ENCODE measurements around the gene FAM53A.
"Not testable (repeated sequence)": the region's sequence is repeated elsewhere in the genome, so short reads cannot be mapped to it uniquely, and the experiment has no call there.

The FAM53A gene

DNA sequence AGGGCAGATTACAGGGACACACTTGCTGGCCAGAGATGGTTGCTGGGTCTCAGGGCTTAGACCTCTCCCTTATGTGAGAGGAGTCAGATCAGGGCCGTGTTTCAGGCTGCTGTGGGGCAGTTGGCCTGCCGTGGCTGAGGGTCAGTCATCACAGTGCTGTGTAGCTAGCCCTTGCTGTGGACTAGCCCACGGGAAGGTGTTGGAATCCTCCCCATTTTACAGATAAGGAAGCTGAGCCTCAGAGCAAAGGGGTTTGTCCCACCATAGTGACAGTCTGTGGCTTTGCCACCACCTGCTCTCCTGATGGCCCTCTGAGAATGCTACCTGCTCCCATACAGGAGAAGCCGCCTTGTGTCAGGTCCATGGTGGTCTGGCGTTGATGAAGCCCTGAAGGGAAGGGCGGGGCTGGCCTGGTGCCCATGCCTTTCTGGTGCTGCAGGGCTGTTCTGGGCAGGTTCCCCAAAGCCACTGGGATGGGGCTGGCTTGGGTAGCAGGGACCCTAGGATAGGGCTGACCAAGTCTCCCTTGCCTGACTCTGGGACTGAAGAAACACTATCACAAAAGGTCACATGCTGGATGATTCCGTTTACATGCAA, 2.4 kb upstream of the FAM53A start:
- no peak for ATAC-seq
- no peak for DNase-seq

DNA sequence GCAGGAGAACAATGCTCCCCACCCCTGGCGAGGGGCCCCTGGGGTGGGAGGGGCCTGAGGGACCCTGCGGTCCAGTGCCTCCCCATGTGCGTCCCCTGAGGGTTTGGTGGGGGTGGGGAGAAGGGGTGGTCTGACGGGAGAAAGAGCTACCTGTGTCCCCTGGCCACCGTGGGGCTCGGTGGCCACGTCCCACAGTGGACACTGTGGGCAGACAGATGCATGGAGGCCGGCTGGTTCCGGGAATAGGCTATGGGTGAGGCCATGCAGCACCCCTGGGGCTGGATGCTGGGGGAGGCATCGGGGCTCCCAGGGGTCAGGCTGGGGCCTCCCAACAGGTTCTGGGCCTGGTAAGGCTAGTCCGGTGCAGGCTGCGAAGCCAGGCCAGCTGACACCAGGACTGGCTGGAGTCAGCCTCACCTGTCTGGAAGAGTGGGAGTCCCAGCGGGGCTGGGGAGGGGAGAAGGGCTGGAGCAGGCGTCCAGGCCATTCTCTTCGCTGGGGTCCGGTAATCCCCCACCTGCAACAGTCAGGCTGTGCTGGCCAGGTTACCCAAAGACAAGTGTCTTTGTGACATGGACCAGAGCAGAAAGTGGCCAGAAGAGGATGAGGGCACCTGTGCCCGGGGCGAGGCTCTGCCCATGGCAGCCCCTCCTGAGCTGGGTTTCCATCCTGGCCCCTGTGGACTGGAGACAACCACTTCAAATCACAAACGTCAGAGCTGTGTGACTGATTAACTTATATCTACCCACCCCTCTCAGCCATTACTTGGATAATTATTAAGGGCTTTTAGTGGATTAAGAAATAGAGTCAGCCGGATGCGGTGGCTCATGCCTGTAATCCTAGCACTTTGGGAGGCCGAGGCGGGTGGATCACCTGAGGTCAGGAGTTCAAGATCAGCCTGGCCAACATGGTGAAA, 1.4 kb upstream of the FAM53A start:
- DNase-seq (no peak), ATAC-seq (no peak)

DNA sequence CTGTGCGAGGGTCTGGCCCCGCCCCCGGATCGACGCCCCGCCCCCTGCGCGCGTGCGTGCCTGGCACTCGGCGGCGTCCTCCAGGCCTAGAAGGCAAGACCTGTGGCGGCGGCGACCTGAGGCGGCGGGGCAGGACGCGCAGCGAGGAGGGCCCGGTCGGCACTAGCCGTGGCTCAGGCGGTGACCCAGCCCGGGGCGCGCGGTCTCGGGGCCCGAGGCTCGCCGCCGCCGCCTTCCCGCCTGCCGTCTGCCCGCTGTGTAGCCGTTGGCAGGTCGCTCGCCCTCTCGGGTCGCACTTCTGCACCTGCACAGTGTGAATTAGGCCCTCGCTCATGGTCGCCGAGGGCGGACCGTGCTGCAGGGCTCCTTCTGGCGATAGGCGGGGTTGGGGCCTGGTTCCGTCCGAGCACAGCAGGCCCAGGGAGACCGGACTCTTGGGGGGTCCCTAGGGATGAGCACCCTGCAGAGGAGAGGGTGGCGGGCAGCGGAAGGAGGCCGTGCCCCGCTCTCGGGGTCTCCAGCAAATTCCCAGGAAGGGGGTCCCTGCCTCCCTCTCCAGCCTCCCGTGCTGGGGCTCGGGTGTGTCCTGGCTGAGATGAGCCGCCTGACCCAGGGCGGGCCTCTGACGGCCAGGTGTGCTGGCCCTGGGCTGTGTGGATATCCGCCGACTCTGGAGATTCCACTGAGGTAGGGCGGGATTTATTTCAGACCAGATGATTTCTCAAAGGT, 557 bp upstream of the FAM53A start:
- DNase-seq (peak; percentile 99), ATAC-seq (peak; percentile 21)

DNA sequence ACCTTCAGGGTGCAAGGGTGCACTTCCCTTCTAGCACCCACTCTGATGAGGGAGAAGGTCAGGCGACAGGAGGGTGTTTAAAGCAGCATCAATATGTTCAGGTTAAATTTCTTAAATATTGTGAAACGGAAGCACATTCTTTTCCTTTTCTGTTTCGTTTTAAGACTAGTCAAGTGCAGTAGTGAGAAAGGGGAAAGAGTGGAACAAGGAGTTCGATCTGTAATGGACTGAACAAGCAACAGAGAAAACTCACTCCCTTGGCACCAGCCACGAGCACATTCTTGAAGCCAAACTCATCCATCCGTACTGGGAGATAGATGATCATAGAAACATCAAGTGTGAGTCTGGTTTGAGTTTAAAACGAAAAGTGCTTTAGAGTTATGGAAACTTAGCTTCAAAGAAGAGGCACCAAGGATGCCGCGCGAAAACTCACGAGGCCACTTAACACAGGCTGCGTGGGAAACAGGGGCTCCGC, 815 bp downstream of the FAM53A start:
- ATAC-seq: no peak
- no peak for DNase-seq

DNA sequence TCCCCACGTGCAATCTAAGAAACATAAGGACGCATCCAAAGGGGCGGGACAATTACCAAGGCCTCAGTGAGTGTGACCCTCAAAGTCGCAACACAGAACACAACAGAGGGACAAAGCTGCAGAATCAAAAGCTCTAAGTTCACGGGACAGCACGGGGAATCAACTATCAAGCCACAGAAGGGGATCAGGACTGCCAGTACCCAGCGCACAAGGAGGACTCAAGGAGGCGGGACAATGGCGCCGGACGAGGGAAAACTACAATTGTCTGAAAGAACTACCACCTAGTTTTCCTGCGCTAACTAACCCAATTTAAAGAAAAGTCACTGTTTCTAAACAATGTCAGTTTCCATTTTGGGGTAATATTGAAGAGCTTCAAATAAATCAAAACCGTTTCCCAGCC, 1.3 kb downstream of the FAM53A start:
- no peak for ATAC-seq
- no peak for DNase-seq

DNA sequence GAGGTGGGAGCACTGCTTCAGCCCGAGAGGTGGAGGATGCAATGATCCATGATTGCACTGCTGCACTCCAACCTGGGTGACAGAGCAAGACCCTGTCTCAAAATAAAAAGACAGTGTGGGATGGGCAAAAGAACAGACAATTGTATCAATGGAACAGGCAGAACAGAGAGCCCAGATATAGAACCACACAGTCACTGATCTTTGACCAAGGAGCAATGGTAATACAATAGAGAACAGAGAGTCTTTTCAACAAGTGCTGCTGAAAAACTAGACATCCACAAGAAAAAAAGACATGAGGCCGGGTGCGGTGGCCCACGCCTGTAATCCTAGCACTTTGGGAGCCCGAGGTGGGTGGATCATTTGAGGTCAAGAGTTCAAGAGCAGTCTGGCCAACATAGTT, 5.9 kb downstream of the FAM53A start:
- ATAC-seq (no peak), DNase-seq (no peak)

DNA sequence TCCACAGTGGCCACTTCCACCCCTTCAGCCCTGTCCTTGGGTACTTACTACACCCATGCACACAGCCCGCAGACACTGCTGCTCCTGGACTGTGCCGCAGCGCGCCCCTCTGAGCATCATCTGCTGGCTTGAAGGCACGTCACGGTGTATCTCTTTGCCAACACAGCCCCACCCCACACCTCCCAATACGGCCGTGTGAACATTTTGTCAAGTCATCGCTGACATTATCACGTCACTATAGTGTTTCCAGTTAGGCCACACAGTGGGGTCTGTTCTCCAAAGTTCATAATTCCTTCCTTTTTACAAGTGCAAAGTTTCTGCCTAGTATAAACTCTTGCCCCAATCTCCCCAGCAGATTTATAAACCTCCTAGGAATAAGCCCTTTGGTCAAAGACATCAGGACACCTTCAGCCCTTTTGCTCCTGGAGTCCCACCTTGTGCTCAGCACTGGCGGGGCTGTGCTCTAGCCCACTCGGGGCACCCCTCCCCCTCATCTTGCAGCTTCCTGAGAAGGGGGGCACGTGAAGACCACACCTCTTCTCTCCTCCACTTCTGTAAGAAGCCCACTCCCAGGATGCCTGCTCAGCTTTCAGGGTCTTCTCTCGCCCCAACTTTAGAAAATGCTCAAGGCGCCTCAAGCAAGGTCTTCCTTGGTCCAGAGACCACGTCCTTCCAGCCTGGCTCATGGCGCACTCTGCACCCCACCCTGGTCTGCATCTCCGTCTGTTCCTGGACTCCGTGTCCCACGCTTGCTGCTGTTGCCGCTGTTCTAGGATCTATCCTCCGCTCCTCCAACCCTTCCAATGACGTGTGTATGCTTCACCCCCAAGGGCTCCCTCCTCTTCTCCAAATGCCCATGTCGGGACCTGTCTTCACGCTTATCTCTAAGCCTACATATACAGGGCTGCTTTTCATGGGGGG, 7.2 kb downstream of the FAM53A start:
- no peak for DNase-seq
- no peak for ATAC-seq

DNA sequence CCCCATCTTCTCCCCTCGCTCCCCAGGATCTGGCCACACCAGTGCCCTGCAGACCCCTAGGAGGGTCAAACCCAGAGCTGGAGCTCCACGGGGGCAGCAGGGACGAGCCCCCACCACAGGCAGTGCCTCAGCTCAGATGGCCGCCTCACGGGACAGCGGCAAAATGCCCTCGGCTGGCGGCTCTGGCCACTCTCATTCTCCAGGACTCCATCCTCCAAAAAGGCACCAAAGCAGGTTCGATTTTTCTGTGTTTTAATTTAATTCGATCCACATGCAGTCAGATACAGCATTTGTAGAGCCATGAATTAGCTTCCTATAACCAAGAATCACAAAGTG, 8.3 kb downstream of the FAM53A start:
- ATAC-seq: no peak

DNA sequence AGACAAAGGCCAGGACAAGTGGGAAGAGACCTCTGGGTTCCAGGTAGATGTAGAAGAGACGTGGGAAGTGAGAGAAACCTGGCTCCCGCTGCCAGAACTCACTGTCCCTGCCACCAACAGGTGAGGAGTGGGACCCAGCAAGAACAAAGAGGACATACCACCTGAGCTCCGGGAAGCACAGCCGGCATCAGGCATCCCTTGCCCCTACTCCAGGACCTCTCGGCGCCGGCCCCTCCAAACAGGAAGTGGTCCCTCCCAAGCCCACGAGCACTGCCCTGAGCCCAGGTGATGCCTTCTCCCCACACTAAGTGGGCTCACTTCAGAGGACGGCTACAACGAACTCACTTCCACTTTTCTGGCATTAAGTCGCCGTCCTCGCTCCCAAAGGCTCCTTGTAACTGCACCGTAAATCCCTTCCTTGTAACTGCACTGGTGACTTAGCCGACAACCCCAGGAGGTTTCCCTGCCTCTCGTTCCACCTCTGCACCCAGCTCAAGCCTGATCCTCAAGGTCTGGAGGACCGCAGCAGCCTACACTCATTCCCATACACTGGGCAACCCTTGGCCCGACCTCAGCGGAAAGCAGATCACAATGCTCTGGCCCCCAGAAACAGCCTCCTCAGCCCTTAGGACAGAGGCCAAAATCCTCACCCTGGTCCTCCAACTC, 8.8 kb downstream of the FAM53A start:
- ATAC-seq: no peak

More for the DNA sequence above, 8.3 kb downstream of the FAM53A start:
- no peak for DNase-seq

DNA sequence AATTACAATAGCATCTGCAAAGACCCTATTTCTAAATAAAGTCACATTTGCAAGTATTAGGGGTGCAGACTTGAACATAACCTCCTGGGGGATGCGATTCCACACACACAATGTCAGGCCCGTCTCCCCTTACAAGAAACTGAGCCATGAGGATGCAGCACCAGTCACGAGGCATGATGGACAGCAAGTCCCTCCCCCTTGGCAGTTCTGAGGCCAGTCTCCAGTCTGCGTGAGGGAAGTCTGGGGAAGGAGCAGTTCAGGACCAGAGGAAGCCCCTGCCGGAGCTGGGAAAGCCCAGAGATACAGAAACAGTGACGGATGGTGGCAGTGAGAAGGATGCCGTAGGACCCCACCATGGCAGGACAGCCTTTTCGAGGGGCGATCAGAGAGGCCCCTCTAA, 9.4 kb downstream of the FAM53A start:
- ATAC-seq (no peak), DNase-seq (no peak)

More for the DNA sequence above, 8.8 kb downstream of the FAM53A start:
- no peak for DNase-seq

DNA sequence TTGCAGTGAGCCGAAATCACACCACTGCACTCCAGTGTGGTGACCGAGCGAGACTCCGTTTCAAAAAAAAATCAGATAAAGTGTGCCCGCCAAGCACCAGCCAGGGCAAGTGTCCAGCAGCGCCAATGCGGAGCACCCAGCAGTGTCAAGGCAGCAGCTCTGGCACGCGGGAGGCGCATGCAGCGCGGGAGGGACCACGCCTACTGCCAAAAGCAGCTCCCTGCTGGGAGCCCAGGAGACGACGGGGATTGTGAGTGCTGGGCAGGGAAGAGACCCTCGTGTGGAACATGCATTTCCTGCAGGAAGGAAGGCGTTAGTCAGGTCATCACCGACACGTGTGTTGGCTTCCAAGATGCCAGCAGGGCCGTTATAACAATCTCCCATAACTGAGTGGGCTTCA, 10.4 kb downstream of the FAM53A start:
- no peak for ATAC-seq

DNA sequence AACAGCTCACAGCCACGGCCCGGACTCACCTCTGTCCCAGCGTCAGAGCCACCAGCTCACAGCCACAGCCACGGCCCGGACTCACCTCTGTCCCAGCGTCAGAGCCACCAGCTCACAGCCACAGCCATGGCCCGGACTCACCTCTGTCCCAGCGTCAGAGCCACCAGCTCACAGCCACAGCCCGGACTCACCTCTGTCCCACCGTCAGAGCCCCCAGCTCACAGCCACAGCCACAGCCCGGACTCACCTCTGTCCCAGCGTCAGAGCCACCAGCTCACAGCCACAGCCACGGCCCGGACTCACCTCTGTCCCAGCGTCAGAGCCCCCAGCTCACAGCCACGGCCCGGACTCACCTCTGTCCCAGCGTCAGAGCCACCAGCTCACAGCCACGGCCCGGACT, 13.1 kb downstream of the FAM53A start:
- not testable (repeated sequence) for ATAC-seq, DNase-seq

More for the DNA sequence above, 10.4 kb downstream of the FAM53A start:
- no peak for DNase-seq

DNA sequence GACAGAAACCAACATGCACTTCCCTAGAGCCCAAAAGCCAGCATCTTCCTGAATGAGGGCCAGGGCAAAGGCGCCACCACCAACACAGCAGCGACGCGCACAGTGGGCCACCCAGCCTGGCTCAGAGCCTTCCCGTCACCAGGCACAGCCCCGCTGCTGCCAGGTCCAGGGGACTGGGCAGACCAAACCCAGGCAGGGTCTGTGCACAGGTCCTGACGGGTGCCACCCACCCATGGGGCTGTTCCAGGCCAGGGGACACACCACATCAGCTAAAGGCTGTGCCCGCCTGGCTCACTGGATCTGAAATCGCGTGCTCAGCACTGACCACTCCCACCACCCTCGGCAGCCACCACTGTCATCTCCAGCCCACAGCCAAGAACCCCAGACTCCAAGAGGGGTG, 13.8 kb downstream of the FAM53A start:
- ATAC-seq: peak; percentile 14
- DNase-seq: no peak

DNA sequence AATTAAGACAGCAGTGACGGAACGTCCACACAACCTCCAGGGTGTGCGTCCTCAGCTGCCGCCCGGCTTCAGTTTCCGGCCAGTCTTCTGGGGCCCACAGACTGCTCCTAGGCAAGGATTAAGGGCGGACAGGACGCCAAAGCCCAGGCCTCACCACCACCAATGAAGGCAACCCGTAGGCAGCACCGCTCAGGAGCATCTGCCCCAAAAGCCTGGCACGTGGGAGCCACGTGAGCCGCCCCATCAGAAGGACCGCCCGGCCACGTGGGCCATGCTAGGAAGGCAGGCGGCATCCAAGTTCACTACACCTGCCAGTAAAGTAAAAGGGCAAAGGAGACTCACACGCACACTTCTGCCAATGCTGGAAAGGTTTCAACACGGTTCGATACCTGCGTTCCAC, 14.3 kb downstream of the FAM53A start:
- ATAC-seq: no peak
- DNase-seq: no peak

DNA sequence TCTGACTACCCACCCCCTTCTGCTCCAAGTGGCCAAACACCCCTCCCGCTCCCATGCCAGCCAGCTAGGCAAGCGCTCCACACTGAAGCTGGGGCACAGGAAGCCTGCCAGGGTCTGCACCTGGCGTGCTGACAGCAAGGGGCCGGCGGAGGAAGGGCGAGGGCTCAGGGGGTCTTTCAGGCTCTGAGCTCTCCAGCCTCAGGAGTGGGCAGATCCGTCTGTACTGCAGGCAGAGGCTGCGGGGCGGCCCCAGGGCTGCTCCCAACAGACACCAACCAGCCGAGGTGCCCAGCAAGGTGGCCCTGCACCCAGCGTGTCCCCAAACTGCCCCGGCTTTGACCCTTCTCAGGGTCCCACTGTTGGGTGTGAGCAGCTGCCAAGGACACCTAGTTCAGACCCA, 14.8 kb downstream of the FAM53A start:
- DNase-seq (no peak), ATAC-seq (no peak)

DNA sequence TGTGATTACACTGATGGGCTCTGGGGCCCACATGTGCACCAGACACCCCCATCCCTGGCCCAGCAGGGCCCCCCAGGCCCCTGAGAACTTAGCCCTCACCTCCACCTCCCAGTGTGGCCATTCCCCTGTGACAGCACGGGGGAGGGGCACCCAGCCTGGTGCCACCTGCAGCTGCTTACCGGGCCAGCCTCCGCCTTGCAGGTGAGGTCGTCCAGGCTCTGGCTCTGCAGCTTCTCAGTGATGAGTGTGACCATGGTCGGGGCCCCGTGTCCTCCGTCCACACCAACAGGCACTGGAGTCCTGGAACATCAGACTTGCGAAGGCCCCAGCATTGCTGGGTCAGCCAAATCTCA, 15.6 kb downstream of the FAM53A start:
- ATAC-seq: no peak
- DNase-seq: no peak

DNA sequence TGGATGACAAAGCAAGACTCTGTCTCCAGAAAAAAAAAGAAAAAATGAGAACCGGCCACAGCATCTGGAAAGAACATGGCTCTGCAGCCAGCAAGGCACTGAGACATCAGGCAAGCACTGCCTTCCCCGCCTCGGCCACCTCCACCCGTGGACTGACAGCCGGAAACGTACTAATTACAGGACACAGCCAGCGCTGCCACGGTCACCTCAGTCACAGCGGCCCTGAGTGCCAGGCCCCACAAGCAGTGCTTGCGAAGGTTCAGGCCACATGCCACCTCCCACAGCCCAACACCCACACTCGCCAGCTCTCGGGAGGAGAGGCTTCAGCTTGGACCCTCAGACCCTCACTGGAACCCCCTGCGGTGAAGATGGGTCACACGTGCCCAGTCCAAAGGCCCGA, 16.8 kb downstream of the FAM53A start:
- ATAC-seq (no peak), DNase-seq (no peak)

DNA sequence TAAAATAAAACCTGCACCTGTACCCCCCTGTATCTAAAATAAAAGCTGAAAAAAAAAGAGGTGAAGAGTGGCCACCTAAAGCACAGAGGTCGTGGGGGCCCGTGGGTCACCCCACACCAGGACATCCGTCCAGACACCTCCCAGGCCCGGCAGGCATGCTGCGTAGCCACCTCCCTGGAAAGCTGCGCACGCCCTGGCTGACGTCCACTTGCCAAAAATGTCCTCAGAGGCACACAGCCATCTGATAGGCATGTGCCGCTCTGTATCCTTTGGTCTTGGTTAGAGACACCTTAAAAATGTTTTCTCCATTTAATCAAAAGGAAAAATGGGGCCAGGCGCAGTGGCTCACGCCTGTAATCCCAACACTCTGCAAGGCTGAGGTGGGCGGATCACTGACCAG, 17.7 kb downstream of the FAM53A start:
- ATAC-seq (no peak), DNase-seq (no peak)

DNA sequence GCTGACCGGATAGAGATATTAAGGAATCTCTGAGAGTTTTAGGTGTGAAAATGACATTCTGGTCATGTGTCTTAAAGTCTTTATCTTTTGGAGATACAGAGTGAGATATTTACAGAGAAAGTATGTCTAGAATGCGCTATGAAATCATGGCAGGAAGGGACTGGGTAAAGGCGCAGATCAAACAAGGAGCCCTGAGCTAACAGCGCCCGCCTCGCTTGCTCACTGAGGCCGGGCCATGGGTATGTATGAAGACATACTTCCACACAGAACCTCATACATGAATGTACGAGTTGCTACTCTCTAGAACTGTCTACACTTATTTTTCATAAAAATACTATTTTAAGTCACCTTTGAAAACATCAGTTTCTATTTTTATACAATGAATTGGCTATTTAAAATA, 20.0 kb downstream of the FAM53A start:
- DNase-seq (no peak), ATAC-seq (no peak)

DNA sequence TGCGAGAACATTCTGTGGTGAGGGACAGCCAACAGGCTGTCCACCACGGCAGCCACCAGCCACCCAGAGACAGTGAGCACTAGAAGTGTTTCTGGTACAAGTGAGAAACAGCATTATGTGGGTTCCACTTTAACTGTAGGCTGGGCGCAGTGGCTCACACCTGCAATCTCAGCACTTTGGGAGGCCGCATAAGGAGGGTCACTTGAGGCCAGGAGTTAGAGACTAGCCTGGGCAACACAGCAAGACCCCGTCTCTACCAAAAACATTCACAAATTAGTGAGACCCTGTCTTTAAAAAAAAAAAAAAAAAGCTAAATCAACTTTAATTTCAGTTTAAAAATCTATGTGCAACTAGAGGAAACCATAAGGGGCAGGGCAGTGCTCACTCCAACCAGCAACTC, 20.6 kb downstream of the FAM53A start:
- DNase-seq (no peak), ATAC-seq (no peak)

DNA sequence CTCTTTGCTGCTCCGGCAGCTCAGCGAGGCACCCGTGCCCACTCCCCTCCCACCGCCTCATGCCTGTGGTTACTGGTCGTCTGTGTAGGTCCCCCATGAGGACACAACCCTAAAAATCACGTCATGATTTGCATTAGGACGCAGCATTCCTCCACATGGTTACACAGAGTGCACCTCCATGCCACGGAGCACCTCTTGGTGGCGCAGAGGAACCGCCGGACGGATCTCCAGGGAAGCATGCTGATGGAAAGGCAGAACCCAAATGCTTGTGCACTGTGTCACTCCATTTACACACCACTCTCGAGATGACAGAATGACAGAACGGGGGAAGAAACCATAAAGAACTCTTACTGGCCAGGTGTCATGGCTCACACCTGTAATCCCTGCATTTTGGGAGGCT, 22.4 kb downstream of the FAM53A start:
- no peak for ATAC-seq

More for the DNA sequence above, 22.4 kb downstream of the FAM53A start:
- DNase-seq: no peak
